OCI-LY7 (cell line): ENCODE measurements around the gene LYAR. TPM values are rescaled to one million over a fixed set of nuclear protein-coding genes. Genes with fewer than 3 reads are reported as not detected.

Experiments used
- BruUV-seq: library from RNA; stranded (reverse); fragments of 400-500 nt; replicated peaks from 2 replicates; lab custom pipeline; 2021; lab: Mats Ljungman, UMichigan
- CTCF ChIA-PET: fragments of 300-600 bp; sonication (Branson Sonifier 250); formaldehyde crosslinking; loops from one replicate; lab custom pipeline; 2022; ENCODE audit warnings: antibody characterized with exemption; ENCODE audit not compliant: unreplicated experiment; lab: Charles Lee
- POLR2A ChIA-PET: fragments of 300-600 bp; sonication (Branson Sonifier 250); formaldehyde crosslinking; loops from one replicate; lab custom pipeline; 2022; ENCODE audit warnings: antibody characterized with exemption; lab: Charles Lee
- DNase-seq: peaks from one replicate; pipeline ENCODE4 v3.0.0-alpha.2; 2015; ENCODE audit warnings: low spot score
- H2AFZ ChIP-seq: fragments of 200-600 bp; sonication (generic), shearing (Covaris generic); 2 replicates; pipeline ENCODE4 v1.6.1; 2014; ENCODE audit warnings: mild to moderate bottlenecking, antibody characterized with exemption, low read length, moderate library complexity
- H3K27ac ChIP-seq: fragments of 200-600 bp; sonication (generic); 2 replicates; pipeline ENCODE4 v1.5.1; 2014; ENCODE audit warnings: mixed run types, low read depth, mild to moderate bottlenecking, moderate library complexity, low read length, inconsistent platforms; ENCODE audit not compliant: poor library complexity, severe bottlenecking
- H3K36me3 ChIP-seq: fragments of 200-600 bp; sonication (generic); 2 replicates; pipeline ENCODE4 v1.6.1; 2014; ENCODE audit warnings: mild to moderate bottlenecking, antibody characterized with exemption, low read length, moderate library complexity, mixed read lengths; ENCODE audit not compliant: insufficient read depth
- H3K4me1 ChIP-seq: fragments of 200-600 bp; sonication (generic); 2 replicates; pipeline ENCODE4 v1.5.1; 2014; ENCODE audit warnings: mild to moderate bottlenecking, low read length; ENCODE audit not compliant: insufficient read depth, poor library complexity, severe bottlenecking
- H3K4me2 ChIP-seq: fragments of 200-600 bp; sonication (generic); 2 replicates; pipeline ENCODE4 v1.6.1; 2014; ENCODE audit warnings: mild to moderate bottlenecking, low read length
- H3K4me3 ChIP-seq: fragments of 200-600 bp; sonication (generic); 2 replicates; pipeline ENCODE4 v1.5.1; 2014; ENCODE audit warnings: mild to moderate bottlenecking, low read depth, low read length; ENCODE audit not compliant: poor library complexity, severe bottlenecking
- H3K79me2 ChIP-seq: fragments of 200-600 bp; sonication (generic); 2 replicates; pipeline ENCODE4 v1.6.1; 2016; ENCODE audit warnings: low read depth, mild to moderate bottlenecking, low read length, moderate library complexity, mixed read lengths; ENCODE audit not compliant: insufficient read depth
- H3K9me2 ChIP-seq: fragments of 200-600 bp; sonication (generic); 2 replicates; pipeline ENCODE4 v1.6.1; 2016; ENCODE audit warnings: mild to moderate bottlenecking, low read length, mixed read lengths; ENCODE audit not compliant: insufficient read depth
- H3K9me3 ChIP-seq: fragments of 200-600 bp; sonication (generic); 2 replicates; pipeline ENCODE4 v1.6.1; 2014; ENCODE audit warnings: mild to moderate bottlenecking, mixed run types, low read length, mixed read lengths
- H4K20me1 ChIP-seq: fragments of 200-600 bp; sonication (generic); 2 replicates; pipeline ENCODE4 v1.6.1; 2014; ENCODE audit warnings: mild to moderate bottlenecking, antibody characterized with exemption, low read length, moderate library complexity, mixed read lengths; ENCODE audit not compliant: insufficient read depth
- CTCF ChIP-seq: fragments of 200-600 bp; sonication (generic); conservative IDR thresholded peaks from 2 replicates; pipeline ENCODE4 v1.5.1; 2014; ENCODE audit warnings: mild to moderate bottlenecking, antibody characterized with exemption, low read length, moderate library complexity, mixed read lengths
- EZH2phosphoT487 ChIP-seq: fragments of 200-600 bp; sonication (generic); IDR thresholded peaks from 2 replicates; pipeline ENCODE4 v1.6.1; 2018; ENCODE audit warnings: low read depth, borderline replicate concordance, mild to moderate bottlenecking, mixed run types, antibody characterized with exemption, low read length, moderate library complexity, mixed read lengths
- intact Hi-C: fragments of 100-400 bp; cut with micrococcal nuclease; formaldehyde crosslinking; loops from one replicate; pipeline ENCODE4 v1.10.0; 2022; ENCODE audit not compliant: unreplicated experiment
- total RNA-seq, 2 experiments: library from RNA; depleted of rRNA in 1 of 2; stranded (reverse); fragments of >200 nt in 1 of 2; shearing (Covaris generic) in 1 of 2; gene quantifications; 2 replicates each; pipeline ENCODE4 v1.2.3, GENCODE V29; 2014 to 2022

LYAR gene
- total RNA-seq, 2 experiments from 2014 or later, result 58.5 to 58.8 TPM

- CTCF ChIA-PET, result interaction anchor here (0.8 kb wide), 1 partner anchor 20 kb away, joined by 3 read pairs; no protein-coding TSS in a partner anchor
Observed at GRCh38 chr4:4308800-4309441, 19.0 kb upstream of the LYAR start.

GRCh38 chr4:4306920-4307319, 17.0 kb upstream of the LYAR start:
- peaks cover 40% of the 10 kb centered on the region for H3K36me3 ChIP-seq
- H3K4me1 ChIP-seq, result peaks cover 12% of the 10 kb centered on the region
- no peak for DNase-seq
- TF ChIP-seq CTCF, result no peak
- no peak for TF ChIP-seq EZH2phosphoT487
- H3K4me3 ChIP-seq, result no peak overlapping the region
- H3K27ac ChIP-seq, result no peak overlapping the region
- ChIA-PET CTCF (no interaction called here), POLR2A (interaction anchor here (1.1 to 1.7 kb wide), 2 partner anchors 10 to 11 kb away, joined by 5 to 6 read pairs; no protein-coding TSS in a partner anchor)
- no peaks in the 10 kb centered on the region for H4K20me1 ChIP-seq
- no peaks in the 10 kb centered on the region for H3K9me3 ChIP-seq
- H3K4me2 ChIP-seq, result no peak overlapping the region
- no peaks in the 10 kb centered on the region for H3K79me2 ChIP-seq
- intact Hi-C loops, result no loop called here
- BruUV-seq, result no TSS peak
- H2AFZ ChIP-seq, result no peak overlapping the region
- H3K9me2 ChIP-seq, result no peaks in the 10 kb centered on the region

More at GRCh38 chr4:4308800-4309441, 19.0 kb upstream of the LYAR start:
- no peak overlapping the region for H3K4me2 ChIP-seq
- no peak overlapping the region for H3K27ac ChIP-seq
- peaks cover 13% of the 10 kb centered on the region for H3K4me1 ChIP-seq
- TF ChIP-seq EZH2phosphoT487, result no peak
- no peak for TF ChIP-seq CTCF
- no peak for DNase-seq
- H3K9me3 ChIP-seq, result no peaks in the 10 kb centered on the region
- BruUV-seq, result no TSS peak
- no peaks in the 10 kb centered on the region for H3K9me2 ChIP-seq
- H2AFZ ChIP-seq, result no peak overlapping the region
- intact Hi-C loops, result no loop called here
- POLR2A ChIA-PET, result no interaction called here
- H4K20me1 ChIP-seq, result no peaks in the 10 kb centered on the region
- H3K79me2 ChIP-seq, result no peaks in the 10 kb centered on the region
- H3K36me3 ChIP-seq, result peaks cover 30% of the 10 kb centered on the region; the same call in 1 of the 2 replicates
- H3K4me3 ChIP-seq, result no peak overlapping the region

GRCh38 chr4:4302416-4302815, 12.5 kb upstream of the LYAR start:
- no peaks in the 10 kb centered on the region for H3K79me2 ChIP-seq
- intact Hi-C loops, result no loop called here
- POLR2A ChIA-PET, result interaction anchor here (1.0 to 1.1 kb wide), 2 partner anchors 13 to 15 kb away, joined by 3 to 5 read pairs; no protein-coding TSS in a partner anchor

More at GRCh38 chr4:4302416-4302815, 12.5 kb upstream of the LYAR start:
- no peaks in the 10 kb centered on the region for H3K9me2 ChIP-seq
- TF ChIP-seq CTCF (no peak), EZH2phosphoT487 (no peak)
- peaks cover 45% of the 10 kb centered on the region for H3K36me3 ChIP-seq
- BruUV-seq, result no TSS peak
- no peak overlapping the region for H3K4me2 ChIP-seq
- DNase-seq, result no peak
- no peaks in the 10 kb centered on the region for H3K9me3 ChIP-seq
- no peak overlapping the region for H3K27ac ChIP-seq
- H4K20me1 ChIP-seq, result no peaks in the 10 kb centered on the region
- CTCF ChIA-PET, result interaction anchor here (1.3 kb wide), 1 partner anchor 15 kb away, joined by 3 read pairs; no protein-coding TSS in a partner anchor
- H3K4me3 ChIP-seq, result no peak overlapping the region
- H2AFZ ChIP-seq, result no peak overlapping the region
- no peaks in the 10 kb centered on the region for H3K4me1 ChIP-seq
